ENCODE results near the gene KIFBP. TPM values are rescaled to one million over a fixed set of nuclear protein-coding genes. Genes with fewer than 3 reads are reported as not detected.

Gene KIFBP
- total and polyA plus RNA-seq, 9 of the 15 experiments (the other 6 are each of a cell fraction or from before 2014, with no cell fraction given) = 5.6 to 23.2 (median 14.8) TPM

DNA sequence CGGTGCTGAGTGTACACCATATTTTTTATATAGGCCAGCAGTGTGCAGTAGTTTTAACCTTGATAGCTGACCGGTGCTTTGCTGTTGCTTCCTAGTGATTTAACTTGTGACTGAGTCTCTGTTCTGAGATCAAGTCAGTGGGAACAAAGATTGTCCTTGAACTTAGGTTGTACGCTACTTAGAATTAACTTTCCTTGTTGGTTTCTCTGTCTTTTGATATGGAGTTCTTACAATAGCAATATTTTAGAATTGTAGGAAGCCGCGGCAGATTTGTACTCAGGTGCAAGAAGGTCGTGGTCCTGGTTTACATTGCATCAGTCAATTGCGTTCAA is 31.4 kb upstream of the KIFBP start (continued):
- TF ChIP-seq, protein P1, sequence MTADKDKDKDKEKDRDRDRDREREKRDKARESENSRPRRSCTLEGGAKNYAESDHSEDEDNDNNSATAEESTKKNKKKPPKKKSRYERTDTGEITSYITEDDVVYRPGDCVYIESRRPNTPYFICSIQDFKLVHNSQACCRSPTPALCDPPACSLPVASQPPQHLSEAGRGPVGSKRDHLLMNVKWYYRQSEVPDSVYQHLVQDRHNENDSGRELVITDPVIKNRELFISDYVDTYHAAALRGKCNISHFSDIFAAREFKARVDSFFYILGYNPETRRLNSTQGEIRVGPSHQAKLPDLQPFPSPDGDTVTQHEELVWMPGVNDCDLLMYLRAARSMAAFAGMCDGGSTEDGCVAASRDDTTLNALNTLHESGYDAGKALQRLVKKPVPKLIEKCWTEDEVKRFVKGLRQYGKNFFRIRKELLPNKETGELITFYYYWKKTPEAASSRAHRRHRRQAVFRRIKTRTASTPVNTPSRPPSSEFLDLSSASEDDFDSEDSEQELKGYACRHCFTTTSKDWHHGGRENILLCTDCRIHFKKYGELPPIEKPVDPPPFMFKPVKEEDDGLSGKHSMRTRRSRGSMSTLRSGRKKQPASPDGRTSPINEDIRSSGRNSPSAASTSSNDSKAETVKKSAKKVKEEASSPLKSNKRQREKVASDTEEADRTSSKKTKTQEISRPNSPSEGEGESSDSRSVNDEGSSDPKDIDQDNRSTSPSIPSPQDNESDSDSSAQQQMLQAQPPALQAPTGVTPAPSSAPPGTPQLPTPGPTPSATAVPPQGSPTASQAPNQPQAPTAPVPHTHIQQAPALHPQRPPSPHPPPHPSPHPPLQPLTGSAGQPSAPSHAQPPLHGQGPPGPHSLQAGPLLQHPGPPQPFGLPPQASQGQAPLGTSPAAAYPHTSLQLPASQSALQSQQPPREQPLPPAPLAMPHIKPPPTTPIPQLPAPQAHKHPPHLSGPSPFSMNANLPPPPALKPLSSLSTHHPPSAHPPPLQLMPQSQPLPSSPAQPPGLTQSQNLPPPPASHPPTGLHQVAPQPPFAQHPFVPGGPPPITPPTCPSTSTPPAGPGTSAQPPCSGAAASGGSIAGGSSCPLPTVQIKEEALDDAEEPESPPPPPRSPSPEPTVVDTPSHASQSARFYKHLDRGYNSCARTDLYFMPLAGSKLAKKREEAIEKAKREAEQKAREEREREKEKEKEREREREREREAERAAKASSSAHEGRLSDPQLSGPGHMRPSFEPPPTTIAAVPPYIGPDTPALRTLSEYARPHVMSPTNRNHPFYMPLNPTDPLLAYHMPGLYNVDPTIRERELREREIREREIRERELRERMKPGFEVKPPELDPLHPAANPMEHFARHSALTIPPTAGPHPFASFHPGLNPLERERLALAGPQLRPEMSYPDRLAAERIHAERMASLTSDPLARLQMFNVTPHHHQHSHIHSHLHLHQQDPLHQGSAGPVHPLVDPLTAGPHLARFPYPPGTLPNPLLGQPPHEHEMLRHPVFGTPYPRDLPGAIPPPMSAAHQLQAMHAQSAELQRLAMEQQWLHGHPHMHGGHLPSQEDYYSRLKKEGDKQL (CRISPR knock-in tag; IDR thresholded peaks at IDR 0.05; ENCODE audit: borderline replicate concordance) = no peak
- peak; percentile 61 for TF ChIP-seq RBM25 (IDR thresholded peaks at IDR 0.05; ENCODE audit: low read depth, low read length, severe bottlenecking)
- TF ChIP-seq PREB (CRISPR knock-in tag; IDR thresholded peaks at IDR 0.05) = no peak
- no peak for TF ChIP-seq CEBPZ (IDR thresholded peaks at IDR 0.05; ENCODE audit: borderline replicate concordance, low read depth, low read length)
- 0 out of 2 replicates have a peak, but pooled peaks have one; percentile 44 for TF ChIP-seq ZNF584 (CRISPR knock-in tag; IDR thresholded peaks at IDR 0.05; ENCODE audit: low read depth)
- no peak for TF ChIP-seq HNRNPK (IDR thresholded peaks at IDR 0.05; ENCODE audit: low read depth, low read length, poor library complexity, severe bottlenecking)
- TF ChIP-seq AFF4 (CRISPR knock-in tag; IDR thresholded peaks at IDR 0.05) = 0 out of 2 replicates have a peak, but pooled peaks have one; percentile 14
- TF ChIP-seq, protein P2, sequence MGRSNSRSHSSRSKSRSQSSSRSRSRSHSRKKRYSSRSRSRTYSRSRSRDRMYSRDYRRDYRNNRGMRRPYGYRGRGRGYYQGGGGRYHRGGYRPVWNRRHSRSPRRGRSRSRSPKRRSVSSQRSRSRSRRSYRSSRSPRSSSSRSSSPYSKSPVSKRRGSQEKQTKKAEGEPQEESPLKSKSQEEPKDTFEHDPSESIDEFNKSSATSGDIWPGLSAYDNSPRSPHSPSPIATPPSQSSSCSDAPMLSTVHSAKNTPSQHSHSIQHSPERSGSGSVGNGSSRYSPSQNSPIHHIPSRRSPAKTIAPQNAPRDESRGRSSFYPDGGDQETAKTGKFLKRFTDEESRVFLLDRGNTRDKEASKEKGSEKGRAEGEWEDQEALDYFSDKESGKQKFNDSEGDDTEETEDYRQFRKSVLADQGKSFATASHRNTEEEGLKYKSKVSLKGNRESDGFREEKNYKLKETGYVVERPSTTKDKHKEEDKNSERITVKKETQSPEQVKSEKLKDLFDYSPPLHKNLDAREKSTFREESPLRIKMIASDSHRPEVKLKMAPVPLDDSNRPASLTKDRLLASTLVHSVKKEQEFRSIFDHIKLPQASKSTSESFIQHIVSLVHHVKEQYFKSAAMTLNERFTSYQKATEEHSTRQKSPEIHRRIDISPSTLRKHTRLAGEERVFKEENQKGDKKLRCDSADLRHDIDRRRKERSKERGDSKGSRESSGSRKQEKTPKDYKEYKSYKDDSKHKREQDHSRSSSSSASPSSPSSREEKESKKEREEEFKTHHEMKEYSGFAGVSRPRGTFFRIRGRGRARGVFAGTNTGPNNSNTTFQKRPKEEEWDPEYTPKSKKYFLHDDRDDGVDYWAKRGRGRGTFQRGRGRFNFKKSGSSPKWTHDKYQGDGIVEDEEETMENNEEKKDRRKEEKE (IDR thresholded peaks at IDR 0.05; ENCODE audit: borderline replicate concordance in 1 of 2, control insufficient read depth in 1 of 2, low read depth in 2 of 2, low read length in 1 of 2) = no peak

Measured in K562 (cell line).